Stimulated activated CD4-positive, alpha-beta T cell treated with anti-CD3 and anti-CD28 coated beads, TNF-alpha, amount 100 ng/mL, for 24 hours (primary cell): ENCODE results near the gene TSLP.

ENCODE experiments used
- DNase-seq, 3 experiments: peaks; one replicate each; pipeline ENCODE4 v3.0.0-alpha.2; 2020; ENCODE audit warnings: low read depth in 3 of 3

Gene TSLP

GRCh38 chr5:111071413-111071812 is at the start of gene TSLP:
Gene TSLP (plus strand): TSS chr5:111071713. CDS start chr5:111071891, 178 bp downstream.
- no peak for DNase-seq

GRCh38 chr5:111022301-111022700 is 49.2 kb upstream of the TSLP start:
- no peak for DNase-seq

GRCh38 chr5:111028865-111029264 is 42.6 kb upstream of the TSLP start:
- no peak for DNase-seq

- no peak for DNase-seq
These were observed 27.6 kb upstream of the TSLP start for GRCh38 chr5:111043712-111044506.

GRCh38 chr5:111058064-111058463 is 13.4 kb upstream of the TSLP start:
- no peak for DNase-seq

GRCh38 chr5:111060169-111060568 is 11.3 kb upstream of the TSLP start:
- no peak for DNase-seq

- DNase-seq, result no peak
These were observed 9.9 kb upstream of the TSLP start for GRCh38 chr5:111061618-111062017.

GRCh38 chr5:111063709-111064322 is 7.7 kb upstream of the TSLP start:
- DNase-seq, result no peak

- no peak for DNase-seq
These were observed 5.1 kb upstream of the TSLP start for GRCh38 chr5:111066261-111066938.

GRCh38 chr5:111068213-111068612 is 3.3 kb upstream of the TSLP start:
- no peak for DNase-seq

- no peak for DNase-seq
These were observed 1.7 kb upstream of the TSLP start for GRCh38 chr5:111069839-111070238.

- peak in 2 of 3 experiments; percentile 4 to 43 for DNase-seq
These were observed 1.0 kb upstream of the TSLP start for GRCh38 chr5:111070272-111071134.

GRCh38 chr5:111072949-111073682 is 1.6 kb downstream of the TSLP start:
- DNase-seq, result peak in 2 of 3 experiments; percentile 41 to 75

- DNase-seq, result no peak
These were observed 2.7 kb downstream of the TSLP start for GRCh38 chr5:111074244-111074643.

- no peak for DNase-seq
These were observed 4.0 kb downstream of the TSLP start for GRCh38 chr5:111075520-111075919.

- DNase-seq, result no peak
These were observed 4.6 kb downstream of the TSLP start for GRCh38 chr5:111076091-111076490.

- no peak for DNase-seq
These were observed 6.2 kb downstream of the TSLP start for GRCh38 chr5:111077678-111078077.

GRCh38 chr5:111079846-111080245 is 8.3 kb downstream of the TSLP start:
- DNase-seq, result no peak

- no peak for DNase-seq
These were observed 11.8 kb downstream of the TSLP start for GRCh38 chr5:111083323-111083722.

GRCh38 chr5:111092062-111092853 is 20.7 kb downstream of the TSLP start, which contains the start of gene WDR36:
Gene WDR36 (plus strand): TSS chr5:111092348. CDS start chr5:111092457, 109 bp downstream.
- peak; percentile 78 to 87 (median 86) for DNase-seq
